Ovary (tissue), 3 donors: ENCODE results near the gene C1orf21.

Experiments used
- CTCF ChIP-seq, 3 donors: fragments of 450-650 bp in 2 of 3; fragments of 200-600 bp in 1 of 3; IDR thresholded peaks; one replicate each; pipeline versions ENCODE4 v1.5.1 to v1.8.0; 2016 to 2022; ENCODE audit warnings: antibody characterized with exemption in 3 of 3, mild to moderate bottlenecking in 1 of 3
- EP300 ChIP-seq: sonication (generic); formaldehyde crosslinking; IDR thresholded peaks from one replicate; pipeline ENCODE4 v1.6.1; 2017; ENCODE audit warnings: antibody characterized with exemption
- POLR2A ChIP-seq: fragments of 450-650 bp; IDR thresholded peaks from one replicate; pipeline ENCODE4 v1.6.1; 2017; ENCODE audit warnings: antibody characterized with exemption, mild to moderate bottlenecking, moderate library complexity
- donor health status: DM: no; HTN: no; CAD: no.

GRCh38 chr1:184616504-184616903, 229.7 kb downstream of the C1orf21 start:
- no peak for TF ChIP-seq POLR2A
- TF ChIP-seq CTCF (IDR thresholded peaks at IDR 0.05): no peak
- no peak for TF ChIP-seq EP300
